DND-41 (cell line): Measurements from ENCODE around the gene RHBDF2.

Source experiments
- EZH2 ChIP-seq: IDR thresholded peaks from 3 replicates; pipeline ENCODE4 v1.6.1; 2012; ENCODE audit warnings: borderline replicate concordance, low read depth, mild to moderate bottlenecking, moderate library complexity, low read length, inconsistent platforms; ENCODE audit not compliant: severe bottlenecking
- TF ChIP-seq, protein P1 (sequence below): IDR thresholded peaks from 2 replicates; pipeline ENCODE4 v1.5.1; 2012; ENCODE audit warnings: borderline replicate concordance, low read length, moderate library complexity, mild to moderate bottlenecking; ENCODE audit not compliant: poor library complexity, severe bottlenecking; ENCODE audit errors: extremely low read depth

DNA sequence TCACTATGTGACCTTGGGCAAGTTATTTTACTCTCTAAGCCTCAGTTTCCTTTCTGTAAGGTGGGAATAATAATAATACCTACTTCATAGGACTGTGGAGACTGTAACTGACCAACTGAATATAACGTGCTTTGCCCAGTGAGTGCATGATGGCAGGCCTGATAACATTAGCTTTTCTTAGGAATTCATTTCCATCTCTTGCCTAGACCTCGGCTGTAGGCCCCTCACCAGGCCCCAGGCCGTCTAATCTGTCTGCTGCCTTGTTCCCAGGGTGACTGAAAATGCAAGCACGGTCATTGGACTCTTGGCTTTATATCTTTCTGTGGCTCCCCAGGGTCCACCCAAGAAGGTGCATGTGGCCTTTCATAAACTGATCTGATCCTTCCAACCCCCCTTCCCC is 41.5 kb downstream of the RHBDF2 start:
- TF ChIP-seq, protein P1, sequence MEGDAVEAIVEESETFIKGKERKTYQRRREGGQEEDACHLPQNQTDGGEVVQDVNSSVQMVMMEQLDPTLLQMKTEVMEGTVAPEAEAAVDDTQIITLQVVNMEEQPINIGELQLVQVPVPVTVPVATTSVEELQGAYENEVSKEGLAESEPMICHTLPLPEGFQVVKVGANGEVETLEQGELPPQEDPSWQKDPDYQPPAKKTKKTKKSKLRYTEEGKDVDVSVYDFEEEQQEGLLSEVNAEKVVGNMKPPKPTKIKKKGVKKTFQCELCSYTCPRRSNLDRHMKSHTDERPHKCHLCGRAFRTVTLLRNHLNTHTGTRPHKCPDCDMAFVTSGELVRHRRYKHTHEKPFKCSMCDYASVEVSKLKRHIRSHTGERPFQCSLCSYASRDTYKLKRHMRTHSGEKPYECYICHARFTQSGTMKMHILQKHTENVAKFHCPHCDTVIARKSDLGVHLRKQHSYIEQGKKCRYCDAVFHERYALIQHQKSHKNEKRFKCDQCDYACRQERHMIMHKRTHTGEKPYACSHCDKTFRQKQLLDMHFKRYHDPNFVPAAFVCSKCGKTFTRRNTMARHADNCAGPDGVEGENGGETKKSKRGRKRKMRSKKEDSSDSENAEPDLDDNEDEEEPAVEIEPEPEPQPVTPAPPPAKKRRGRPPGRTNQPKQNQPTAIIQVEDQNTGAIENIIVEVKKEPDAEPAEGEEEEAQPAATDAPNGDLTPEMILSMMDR, result no peak
- TF ChIP-seq EZH2, result no peak
